Measurements from ENCODE around the gene KIAA1191.

DNA sequence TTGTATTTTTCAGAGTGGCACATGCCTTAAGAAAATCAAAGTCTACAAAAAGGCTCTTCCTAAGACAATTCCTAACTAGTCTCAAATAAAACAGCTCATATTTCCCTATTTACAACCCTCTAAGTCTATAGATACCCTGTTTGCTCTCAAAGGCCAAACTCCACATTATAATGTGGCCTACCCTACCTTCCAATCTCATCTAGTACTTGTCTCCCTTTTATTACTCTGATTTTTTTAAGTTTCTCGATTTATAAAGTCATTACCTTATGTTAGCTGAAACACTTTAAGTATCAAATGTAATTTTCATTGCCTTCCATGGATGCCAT lies 19.4 kb downstream of the KIAA1191 start:
- TF ChIP-seq, protein P1, sequence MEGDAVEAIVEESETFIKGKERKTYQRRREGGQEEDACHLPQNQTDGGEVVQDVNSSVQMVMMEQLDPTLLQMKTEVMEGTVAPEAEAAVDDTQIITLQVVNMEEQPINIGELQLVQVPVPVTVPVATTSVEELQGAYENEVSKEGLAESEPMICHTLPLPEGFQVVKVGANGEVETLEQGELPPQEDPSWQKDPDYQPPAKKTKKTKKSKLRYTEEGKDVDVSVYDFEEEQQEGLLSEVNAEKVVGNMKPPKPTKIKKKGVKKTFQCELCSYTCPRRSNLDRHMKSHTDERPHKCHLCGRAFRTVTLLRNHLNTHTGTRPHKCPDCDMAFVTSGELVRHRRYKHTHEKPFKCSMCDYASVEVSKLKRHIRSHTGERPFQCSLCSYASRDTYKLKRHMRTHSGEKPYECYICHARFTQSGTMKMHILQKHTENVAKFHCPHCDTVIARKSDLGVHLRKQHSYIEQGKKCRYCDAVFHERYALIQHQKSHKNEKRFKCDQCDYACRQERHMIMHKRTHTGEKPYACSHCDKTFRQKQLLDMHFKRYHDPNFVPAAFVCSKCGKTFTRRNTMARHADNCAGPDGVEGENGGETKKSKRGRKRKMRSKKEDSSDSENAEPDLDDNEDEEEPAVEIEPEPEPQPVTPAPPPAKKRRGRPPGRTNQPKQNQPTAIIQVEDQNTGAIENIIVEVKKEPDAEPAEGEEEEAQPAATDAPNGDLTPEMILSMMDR (IDR thresholded peaks at IDR 0.05 in 4 of 5, conservative IDR thresholded peaks at IDR 0.05 in 1 of 5): no peak
- TF ChIP-seq POLR2A (IDR thresholded peaks at IDR 0.05): no peak

Measured in gastrocnemius medialis (tissue), 4 donors.